Fibroblast of lung (primary cell): Measurements from ENCODE around the gene OR5D13.

Experiments
- EZH2 ChIP-seq: IDR thresholded peaks from 2 replicates; pipeline ENCODE4 v1.5.1; 2012; ENCODE audit warnings: low read length, control low read depth, mild to moderate bottlenecking; ENCODE audit errors: missing control alignments
- TF ChIP-seq, protein P1 (sequence below), 2 donors: IDR thresholded peaks in 1 of 2; conservative IDR thresholded peaks in 1 of 2; 1 replicate in 1 of 2; 2 replicates in 1 of 2; pipeline ENCODE4 v1.5.1; 2011 to 2012; ENCODE audit warnings: low read length in 2 of 2, control low read depth in 1 of 2, inconsistent platforms in 1 of 2, low read depth in 1 of 2, mild to moderate bottlenecking in 1 of 2

DNA sequence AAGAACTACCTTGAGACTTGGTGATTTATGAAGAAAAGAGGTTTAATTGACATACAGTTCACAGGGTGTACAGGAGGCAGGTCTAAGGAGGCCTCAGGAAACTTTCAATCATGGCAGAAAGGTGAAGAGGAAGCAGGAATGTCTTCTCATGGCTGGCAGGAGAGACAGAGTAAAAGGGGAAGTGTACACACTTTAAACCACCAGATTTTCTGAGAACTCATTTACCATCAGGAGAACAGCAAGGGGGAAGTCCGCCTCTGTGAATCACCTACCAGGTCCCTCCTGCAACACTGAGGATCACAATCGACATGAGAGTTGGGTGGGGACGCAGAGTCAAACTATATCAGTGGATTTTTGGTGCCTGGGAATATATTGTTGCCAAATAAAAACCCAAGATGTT, 40.3 kb upstream of the OR5D13 start:
- TF ChIP-seq, protein P1, sequence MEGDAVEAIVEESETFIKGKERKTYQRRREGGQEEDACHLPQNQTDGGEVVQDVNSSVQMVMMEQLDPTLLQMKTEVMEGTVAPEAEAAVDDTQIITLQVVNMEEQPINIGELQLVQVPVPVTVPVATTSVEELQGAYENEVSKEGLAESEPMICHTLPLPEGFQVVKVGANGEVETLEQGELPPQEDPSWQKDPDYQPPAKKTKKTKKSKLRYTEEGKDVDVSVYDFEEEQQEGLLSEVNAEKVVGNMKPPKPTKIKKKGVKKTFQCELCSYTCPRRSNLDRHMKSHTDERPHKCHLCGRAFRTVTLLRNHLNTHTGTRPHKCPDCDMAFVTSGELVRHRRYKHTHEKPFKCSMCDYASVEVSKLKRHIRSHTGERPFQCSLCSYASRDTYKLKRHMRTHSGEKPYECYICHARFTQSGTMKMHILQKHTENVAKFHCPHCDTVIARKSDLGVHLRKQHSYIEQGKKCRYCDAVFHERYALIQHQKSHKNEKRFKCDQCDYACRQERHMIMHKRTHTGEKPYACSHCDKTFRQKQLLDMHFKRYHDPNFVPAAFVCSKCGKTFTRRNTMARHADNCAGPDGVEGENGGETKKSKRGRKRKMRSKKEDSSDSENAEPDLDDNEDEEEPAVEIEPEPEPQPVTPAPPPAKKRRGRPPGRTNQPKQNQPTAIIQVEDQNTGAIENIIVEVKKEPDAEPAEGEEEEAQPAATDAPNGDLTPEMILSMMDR (conservative IDR thresholded peaks at IDR 0.05 in 1 of 2, IDR thresholded peaks at IDR 0.05 in 1 of 2; ENCODE audit: low read depth in 1 of 2, low read length in 2 of 2), result no peak
- TF ChIP-seq EZH2, result no peak
